Neural cell (in vitro differentiated cells): ENCODE measurements around the gene SFTPA1.

ENCODE experiments used
- EP300 ChIP-seq: fragments of 450-650 bp; conservative IDR thresholded peaks from 2 replicates; pipeline ENCODE4 v1.6.1; 2014; ENCODE audit warnings: antibody characterized with exemption, mild to moderate bottlenecking, moderate library complexity; ENCODE audit not compliant: poor library complexity, severe bottlenecking
- RAD21 ChIP-seq: fragments of 450-650 bp; conservative IDR thresholded peaks from 2 replicates; pipeline ENCODE4 v1.6.1; 2014; ENCODE audit warnings: antibody characterized with exemption, mild to moderate bottlenecking, moderate library complexity
- TF ChIP-seq, protein P1 (sequence below): fragments of 450-650 bp; IDR thresholded peaks from 2 replicates; pipeline ENCODE4 v1.5.1; 2014; ENCODE audit warnings: antibody characterized with exemption, mild to moderate bottlenecking, moderate library complexity; ENCODE audit not compliant: poor library complexity, severe bottlenecking

DNA sequence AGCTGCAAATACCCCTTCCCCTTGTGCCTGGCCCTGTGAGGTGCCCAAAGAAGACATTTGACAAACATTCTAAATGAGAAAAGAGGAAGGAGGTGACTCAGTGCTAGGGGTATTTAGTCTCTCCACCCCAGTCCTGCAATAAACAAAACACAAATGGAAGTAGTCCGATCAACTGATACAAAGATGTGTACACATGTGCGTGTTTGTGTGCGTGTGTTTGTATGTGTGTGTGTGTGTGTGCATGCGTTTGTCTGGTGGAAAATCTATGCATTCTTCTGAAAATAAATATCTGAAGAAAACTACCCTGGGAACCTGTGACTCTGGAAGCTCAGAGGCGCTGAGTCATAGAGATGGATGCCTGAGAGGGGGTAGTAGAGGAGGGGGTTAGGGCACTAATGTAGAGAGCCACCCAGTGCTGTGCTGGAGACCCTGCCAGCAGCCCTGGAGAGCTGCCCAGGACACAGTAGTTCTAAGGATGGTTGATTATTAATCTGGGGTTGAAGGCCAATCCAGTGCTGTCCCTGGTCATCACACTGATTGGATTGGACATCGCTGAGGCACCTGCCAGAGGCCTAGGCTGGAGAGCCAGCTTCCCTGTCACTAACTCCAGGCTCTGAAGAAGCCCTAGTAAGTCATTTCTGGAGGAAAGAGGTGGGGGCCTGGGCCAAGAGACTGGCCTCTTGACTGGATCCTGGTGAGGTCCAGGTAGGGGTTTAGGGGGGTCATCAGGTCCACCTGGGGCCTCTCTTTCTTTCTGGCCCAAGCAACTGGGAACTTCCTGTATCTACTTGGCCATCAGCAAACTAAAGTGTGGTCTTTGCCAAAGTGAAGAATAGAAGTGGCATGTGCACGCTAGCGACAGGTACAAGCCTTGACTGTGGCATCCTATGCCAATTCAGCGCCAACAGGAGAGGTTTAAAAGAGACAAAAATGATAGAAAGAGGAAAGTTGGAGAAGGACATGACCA, 18.5 kb downstream of the SFTPA1 start:
- TF ChIP-seq, protein P1, sequence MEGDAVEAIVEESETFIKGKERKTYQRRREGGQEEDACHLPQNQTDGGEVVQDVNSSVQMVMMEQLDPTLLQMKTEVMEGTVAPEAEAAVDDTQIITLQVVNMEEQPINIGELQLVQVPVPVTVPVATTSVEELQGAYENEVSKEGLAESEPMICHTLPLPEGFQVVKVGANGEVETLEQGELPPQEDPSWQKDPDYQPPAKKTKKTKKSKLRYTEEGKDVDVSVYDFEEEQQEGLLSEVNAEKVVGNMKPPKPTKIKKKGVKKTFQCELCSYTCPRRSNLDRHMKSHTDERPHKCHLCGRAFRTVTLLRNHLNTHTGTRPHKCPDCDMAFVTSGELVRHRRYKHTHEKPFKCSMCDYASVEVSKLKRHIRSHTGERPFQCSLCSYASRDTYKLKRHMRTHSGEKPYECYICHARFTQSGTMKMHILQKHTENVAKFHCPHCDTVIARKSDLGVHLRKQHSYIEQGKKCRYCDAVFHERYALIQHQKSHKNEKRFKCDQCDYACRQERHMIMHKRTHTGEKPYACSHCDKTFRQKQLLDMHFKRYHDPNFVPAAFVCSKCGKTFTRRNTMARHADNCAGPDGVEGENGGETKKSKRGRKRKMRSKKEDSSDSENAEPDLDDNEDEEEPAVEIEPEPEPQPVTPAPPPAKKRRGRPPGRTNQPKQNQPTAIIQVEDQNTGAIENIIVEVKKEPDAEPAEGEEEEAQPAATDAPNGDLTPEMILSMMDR, result no peak
- TF ChIP-seq RAD21 (no peak), EP300 (no peak)
